Osteoblast (primary cell): ENCODE measurements around the gene MAPT. TPM values are rescaled to one million over a fixed set of nuclear protein-coding genes. Genes with fewer than 3 reads are reported as not detected.
"Not testable (repeated sequence)": the region's sequence is repeated elsewhere in the genome, so short reads cannot be mapped to it uniquely, and the experiment has no call there.

Source experiments
- DNase-seq: peaks from one replicate; pipeline ENCODE4 v3.0.0; 2011; ENCODE audit warnings: low spot score, mixed read lengths; ENCODE audit not compliant: insufficient read length; ENCODE audit errors: missing footprints
- H2AFZ ChIP-seq: 2 replicates; pipeline ENCODE4 v1.6.0; 2011; ENCODE audit warnings: mild to moderate bottlenecking, low read length
- H3K27ac ChIP-seq: 2 replicates; pipeline ENCODE4 v1.5.1; 2011; ENCODE audit warnings: mild to moderate bottlenecking, low read depth, low read length, moderate library complexity
- H3K27me3 ChIP-seq: 2 replicates; pipeline ENCODE4 v1.6.0; 2012; ENCODE audit warnings: mild to moderate bottlenecking, control low read depth, inconsistent platforms, low read length, moderate library complexity; ENCODE audit not compliant: insufficient read depth
- H3K36me3 ChIP-seq: 2 replicates; pipeline ENCODE4 v1.5.1; 2011; ENCODE audit warnings: mild to moderate bottlenecking, low read length, control low read depth, moderate library complexity; ENCODE audit not compliant: insufficient read depth
- H3K4me1 ChIP-seq: 2 replicates; pipeline ENCODE4 v1.5.1; 2011; ENCODE audit warnings: mild to moderate bottlenecking, low read length, control low read depth, moderate library complexity; ENCODE audit not compliant: insufficient read depth
- H3K4me2 ChIP-seq: 2 replicates; pipeline ENCODE4 v1.6.0; 2011; ENCODE audit warnings: mild to moderate bottlenecking, low read length; ENCODE audit not compliant: insufficient read depth
- H3K4me3 ChIP-seq: fragments of 200-600 bp; sonication (generic); 3 replicates; pipeline ENCODE4 v1.5.1; 2012; ENCODE audit warnings: mild to moderate bottlenecking, low read length, inconsistent platforms; ENCODE audit not compliant: insufficient read depth
- H3K79me2 ChIP-seq: 2 replicates; pipeline ENCODE4 v1.6.0; 2012; ENCODE audit warnings: mild to moderate bottlenecking, low read length, control low read depth, inconsistent platforms; ENCODE audit not compliant: insufficient read depth
- H3K9me3 ChIP-seq: 2 replicates; pipeline ENCODE4 v1.5.1; 2011; ENCODE audit warnings: low read depth, low read length, control low read depth
- H4K20me1 ChIP-seq: 2 replicates; pipeline ENCODE4 v1.6.0; 2012; ENCODE audit warnings: mild to moderate bottlenecking, low read length, control low read depth; ENCODE audit not compliant: insufficient read depth
- CTCF ChIP-seq: IDR thresholded peaks from 2 replicates; pipeline ENCODE4 v1.5.1; 2011; ENCODE audit warnings: mild to moderate bottlenecking, low read depth, low read length, moderate library complexity; ENCODE audit errors: extremely low read depth
- total RNA-seq: library from RNA; depleted of rRNA; stranded (reverse); fragments of >200 nt; gene quantifications from 2 replicates; pipeline ENCODE4 v1.2.3, GENCODE V29; 2012

MAPT gene
- total RNA-seq, 1 donor, result 0.36 TPM

- Histone ChIP-seq H3K79me2 (no peaks in the 10 kb centered on the region), H2AFZ (no peak overlapping the region), H3K36me3 (no peaks in the 10 kb centered on the region), H3K9me3 (no peaks in the 10 kb centered on the region), H3K27ac (no peak overlapping the region), H3K4me3 (no peak overlapping the region), H3K27me3 (no peaks in the 10 kb centered on the region), H4K20me1 (no peaks in the 10 kb centered on the region), H3K4me2 (no peak overlapping the region), H3K4me1 (no peaks in the 10 kb centered on the region)
- no peak for DNase-seq
- TF ChIP-seq CTCF, result no peak
These were observed 40.1 kb upstream of the MAPT start for GRCh38 chr17:45854209-45854608.

DNA sequence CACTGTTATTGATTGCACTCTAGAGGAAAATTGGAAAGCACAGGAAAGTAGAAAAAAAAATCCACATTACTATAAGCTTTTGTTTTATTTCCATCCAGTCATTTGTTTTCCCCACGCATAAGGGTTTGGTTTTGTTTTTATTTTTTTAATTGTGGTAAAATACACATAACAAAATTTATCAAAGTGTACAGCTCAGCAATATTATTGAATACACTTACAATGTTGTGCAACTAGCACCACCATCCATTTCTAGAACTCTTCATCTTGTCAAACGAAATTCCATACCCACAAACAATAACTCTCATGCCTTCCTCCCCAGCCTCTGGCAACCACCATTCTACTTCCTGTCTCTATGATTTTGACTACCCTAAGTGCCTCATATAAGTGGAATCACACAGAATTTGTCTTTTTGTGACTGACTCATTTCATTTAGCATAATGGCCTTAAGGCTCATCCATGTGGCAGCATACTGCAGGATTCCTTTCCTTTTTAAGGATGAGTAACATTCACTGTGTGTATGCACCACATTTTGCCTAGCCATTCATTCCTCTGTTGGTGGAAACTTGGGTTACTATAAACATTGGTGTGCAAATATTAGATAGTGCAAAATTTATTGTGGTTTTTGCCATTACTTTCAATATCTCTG lies 38.5 kb upstream of the MAPT start:
- H3K79me2 ChIP-seq, result no peaks in the 10 kb centered on the region
- no peak for DNase-seq
- no peaks in the 10 kb centered on the region for H3K9me3 ChIP-seq

DNA sequence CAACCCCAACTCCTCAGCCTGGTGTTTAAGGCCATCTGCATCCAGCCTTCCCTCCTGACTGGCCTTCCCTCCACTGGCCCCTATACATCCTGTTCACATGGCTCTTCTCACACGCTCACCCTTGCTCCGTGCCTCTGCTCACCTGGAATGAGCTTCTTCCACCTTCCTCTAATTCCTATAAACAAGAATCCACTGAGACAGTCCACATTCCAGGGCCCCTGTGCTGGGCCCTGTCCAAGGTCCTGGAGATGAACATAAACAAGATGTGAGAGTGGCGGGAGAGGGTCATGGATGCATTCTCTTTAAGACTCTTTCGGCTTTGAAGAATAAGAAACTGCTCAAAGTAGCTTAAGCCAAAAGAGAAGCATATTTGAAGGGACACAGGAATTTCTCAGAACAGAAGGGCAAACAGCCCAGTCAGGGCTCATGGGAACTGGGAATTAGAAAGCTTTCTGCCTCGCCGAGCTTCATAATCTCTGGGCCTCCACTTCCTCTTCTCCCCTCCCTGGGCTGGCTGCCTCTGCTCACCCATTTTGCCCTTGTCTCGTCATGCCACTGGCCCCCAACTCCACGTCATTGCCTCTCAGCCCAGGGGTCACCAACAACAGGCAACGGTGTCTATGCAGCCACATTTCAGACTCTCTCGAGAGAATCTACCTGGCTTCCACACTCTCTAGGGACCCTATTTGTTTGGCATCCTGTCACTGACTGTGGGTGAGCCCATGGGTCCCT lies 36.2 kb upstream of the MAPT start:
- H3K4me1 ChIP-seq, result no peaks in the 10 kb centered on the region
- no peak overlapping the region for H2AFZ ChIP-seq
- H3K9me3 ChIP-seq, result no peaks in the 10 kb centered on the region
- H3K79me2 ChIP-seq, result no peaks in the 10 kb centered on the region
- no peaks in the 10 kb centered on the region for H4K20me1 ChIP-seq
- no peaks in the 10 kb centered on the region for H3K36me3 ChIP-seq
- no peak overlapping the region for H3K4me2 ChIP-seq
- no peaks in the 10 kb centered on the region for H3K27me3 ChIP-seq
- no peak for TF ChIP-seq CTCF
- no peak overlapping the region for H3K4me3 ChIP-seq
- no peak overlapping the region for H3K27ac ChIP-seq
- no peak for DNase-seq

More for the DNA sequence above, 38.5 kb upstream of the MAPT start:
- H3K4me3 ChIP-seq, result no peak overlapping the region
- no peaks in the 10 kb centered on the region for H3K27me3 ChIP-seq
- H2AFZ ChIP-seq, result no peak overlapping the region
- no peaks in the 10 kb centered on the region for H3K36me3 ChIP-seq
- no peak for TF ChIP-seq CTCF
- H3K4me2 ChIP-seq, result no peak overlapping the region
- no peaks in the 10 kb centered on the region for H3K4me1 ChIP-seq
- no peaks in the 10 kb centered on the region for H4K20me1 ChIP-seq
- H3K27ac ChIP-seq, result no peak overlapping the region

GRCh38 chr17:45861165-45861564 lies 33.2 kb upstream of the MAPT start:
- Histone ChIP-seq H3K36me3 (no peaks in the 10 kb centered on the region), H3K9me3 (no peaks in the 10 kb centered on the region), H3K4me3 (no peak overlapping the region), H3K27ac (no peak overlapping the region), H3K27me3 (peaks cover 19% of the 10 kb centered on the region), H3K4me2 (no peak overlapping the region), H4K20me1 (no peaks in the 10 kb centered on the region), H2AFZ (no peak overlapping the region), H3K4me1 (no peaks in the 10 kb centered on the region), H3K79me2 (no peaks in the 10 kb centered on the region)
- no peak for TF ChIP-seq CTCF
- no peak for DNase-seq

GRCh38 chr17:45862127-45862526 lies 32.2 kb upstream of the MAPT start:
- not testable (repeated sequence) for H3K4me3 ChIP-seq, H3K36me3 ChIP-seq, DNase-seq, H4K20me1 ChIP-seq, H3K79me2 ChIP-seq, H3K4me1 ChIP-seq, H3K4me2 ChIP-seq, H3K27ac ChIP-seq, H2AFZ ChIP-seq, H3K9me3 ChIP-seq
- peaks cover 25% of the 10 kb centered on the region for H3K27me3 ChIP-seq
